Ammon's horn (tissue), 1 donor: ENCODE data around the gene ABCC2.
"Not testable (repeated sequence)": the region's sequence is repeated elsewhere in the genome, so short reads cannot be mapped to it uniquely, and the experiment has no call there.

Experiments
- DNase-seq: peaks from one replicate; pipeline ENCODE4 v3.0.0-alpha.2; 2016; ENCODE audit warnings: low spot score

Gene ABCC2

GRCh38 chr10:99895066-99895465 lies 112.6 kb downstream of the ABCC2 start:
- DNase-seq, result not testable (repeated sequence)

DNA sequence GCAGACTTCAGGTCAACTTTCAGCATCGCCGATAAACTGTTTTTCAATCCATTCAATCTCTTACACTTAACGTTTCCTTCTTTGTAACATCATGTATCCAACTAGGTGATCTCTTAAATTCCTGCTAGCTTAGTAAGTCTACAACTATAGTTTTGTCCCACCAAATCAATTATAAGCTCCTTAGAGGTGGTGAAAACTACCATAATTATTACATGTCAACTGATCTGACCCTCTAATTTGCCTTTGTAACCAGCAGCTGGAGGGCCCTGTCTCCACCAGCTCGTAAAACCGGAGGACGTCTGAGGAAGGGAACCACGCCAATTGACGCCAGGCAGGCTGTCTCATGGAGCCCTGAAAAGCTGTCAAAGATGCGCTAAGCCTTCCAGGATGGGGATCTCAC lies 113.4 kb downstream of the ABCC2 start:
- DNase-seq, result no peak
